ENCODE measurements around the gene SGCD.

SGCD gene

DNA sequence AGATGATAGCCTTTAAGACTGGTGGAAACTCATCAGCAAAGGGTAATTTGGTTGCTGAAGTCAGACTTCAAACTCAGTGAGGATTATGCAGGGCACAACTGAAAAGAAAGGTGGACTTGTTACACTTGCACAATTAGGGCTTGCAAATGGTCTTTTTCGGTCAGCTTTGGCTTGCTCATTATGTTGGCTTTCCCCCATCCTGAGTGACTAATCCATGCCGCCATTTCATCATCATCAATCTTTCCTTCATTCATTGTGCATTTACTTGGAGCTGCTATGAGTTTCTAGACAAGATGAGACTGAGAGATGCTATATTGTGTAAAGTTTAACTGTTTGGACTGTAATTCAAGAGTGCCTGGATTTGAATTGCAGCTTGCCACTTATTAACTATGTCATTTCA lies 388.3 kb downstream of the SGCD start:
- DNase-seq, result no peak

DNA sequence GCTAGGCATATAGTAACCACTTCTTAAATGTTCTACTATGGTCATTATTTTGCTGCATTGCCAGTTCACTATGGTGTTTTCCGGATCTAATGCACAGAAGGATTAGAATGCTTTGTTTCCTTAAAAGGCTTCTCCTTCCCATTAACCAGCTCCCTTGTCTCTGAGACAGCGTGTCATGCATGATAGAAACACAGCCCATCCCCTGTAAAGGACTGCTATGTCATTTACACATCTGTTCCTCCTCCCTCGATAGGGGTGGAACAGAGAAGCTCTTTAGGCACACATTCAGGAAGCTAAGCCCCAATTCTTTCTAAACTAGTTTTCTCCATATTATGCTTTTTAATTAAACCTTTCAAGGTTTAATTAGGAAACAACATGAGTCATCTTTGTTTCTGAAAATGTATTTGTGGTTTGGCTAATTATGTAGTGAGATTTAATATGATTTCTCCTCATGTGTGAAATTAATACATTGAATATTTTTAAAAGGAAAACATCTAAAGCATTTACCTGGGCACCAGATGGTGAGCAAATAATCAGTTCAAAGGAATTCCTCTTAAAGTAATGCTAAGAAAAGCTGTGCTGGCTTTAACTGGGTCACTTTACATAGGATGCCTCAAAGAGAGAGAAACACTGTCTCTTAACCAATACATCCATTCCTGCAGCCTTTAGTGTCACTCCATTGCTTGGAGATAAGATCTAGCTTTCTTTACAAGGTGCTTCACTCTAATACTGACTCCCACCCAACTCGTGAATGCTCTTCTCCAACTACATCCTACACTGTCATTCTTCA lies 389.8 kb downstream of the SGCD start:
- no peak for DNase-seq

DNA sequence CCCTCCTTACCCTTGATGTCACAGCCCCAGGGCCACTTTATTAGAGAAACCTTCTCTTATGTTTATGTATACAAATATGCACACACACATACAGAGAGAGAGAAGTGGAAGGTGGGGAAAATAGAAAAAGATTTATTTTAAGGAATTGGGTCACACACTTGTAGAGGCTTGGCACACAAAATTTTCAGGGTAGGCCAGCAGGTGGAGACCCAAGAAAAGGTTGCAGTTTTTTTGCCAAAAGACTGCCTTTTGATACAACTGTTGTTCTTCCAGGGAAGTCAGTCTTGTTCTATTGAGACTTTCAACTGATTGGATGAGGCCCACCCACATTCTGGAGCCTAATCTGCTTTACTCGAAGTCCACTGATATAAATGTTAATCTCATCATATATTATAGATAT lies 392.0 kb downstream of the SGCD start:
- no peak for DNase-seq

GRCh38 chr5:156722358-156722757 lies 395.4 kb downstream of the SGCD start:
- DNase-seq, result no peak

- no peak for DNase-seq
Observed at GRCh38 chr5:156735477-156735876, 408.5 kb downstream of the SGCD start.

DNA sequence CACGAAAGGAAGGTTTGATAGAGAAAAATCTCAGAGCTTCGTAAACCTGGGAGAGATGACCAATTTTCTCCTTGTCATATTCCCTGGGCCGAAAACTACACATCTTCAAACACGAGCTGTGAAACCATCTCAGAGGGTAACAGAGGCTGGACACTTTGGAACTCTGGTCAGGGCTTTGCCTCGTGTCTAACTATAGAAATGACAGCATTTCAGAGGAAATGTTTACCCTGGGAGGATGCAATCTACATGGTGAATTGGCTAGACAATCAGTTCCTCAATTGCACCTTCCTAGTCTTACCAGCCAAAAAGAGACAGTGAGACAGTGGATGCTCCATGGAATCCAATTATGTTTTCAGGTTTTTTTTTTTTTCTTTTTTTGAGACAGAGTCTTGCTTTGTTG lies 414.6 kb downstream of the SGCD start:
- DNase-seq, result no peak

DNA sequence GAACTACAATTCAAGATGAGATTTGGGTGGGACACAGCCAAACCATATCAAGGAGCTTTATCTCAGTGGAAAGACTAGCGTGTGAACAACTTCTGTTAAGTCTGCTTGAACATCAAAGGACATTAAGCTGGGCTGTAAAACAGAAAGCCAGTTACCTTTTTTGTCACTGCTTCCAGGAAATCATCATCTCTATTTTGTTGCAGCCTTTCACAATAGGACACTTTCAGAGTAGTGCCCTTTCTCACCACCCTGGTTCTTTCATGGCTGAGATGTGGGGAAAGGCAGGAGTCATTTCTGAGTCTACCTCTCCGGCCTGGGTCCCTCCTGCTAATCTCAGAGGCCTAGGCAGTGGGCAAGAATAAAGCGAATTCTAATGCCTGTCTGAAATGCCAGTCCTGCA lies 426.9 kb downstream of the SGCD start:
- no peak for DNase-seq

DNA sequence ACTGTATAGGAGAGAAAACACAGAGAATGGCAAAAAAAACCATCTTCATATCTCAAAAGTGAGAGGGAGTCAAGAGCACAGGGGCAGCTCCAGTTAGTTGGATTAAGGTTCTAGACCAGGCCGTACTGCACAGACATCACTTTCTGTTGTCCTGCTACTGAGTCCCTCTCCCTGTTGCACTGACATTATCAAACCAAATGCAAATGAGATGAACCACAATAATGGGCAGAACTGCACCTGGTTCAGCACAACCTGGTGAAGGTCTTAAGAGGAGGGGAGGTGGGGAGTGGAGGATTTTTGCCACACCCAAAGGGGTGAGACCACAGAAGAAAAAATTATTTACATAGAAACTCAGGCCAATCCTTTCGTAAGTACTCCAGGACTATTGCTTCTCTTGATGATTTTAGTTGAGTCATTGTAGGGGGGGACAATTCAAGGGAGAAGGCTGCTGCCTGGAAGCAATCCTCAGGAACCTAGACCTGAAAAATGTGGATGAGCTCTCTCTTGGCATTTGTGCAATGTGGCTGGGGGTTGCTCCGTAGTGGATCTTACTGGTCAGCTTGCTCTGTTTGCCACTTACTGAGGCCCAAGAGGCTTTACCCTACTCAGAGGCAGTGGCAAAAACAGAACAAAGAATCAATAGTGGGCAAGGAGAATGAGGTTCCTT lies 428.6 kb downstream of the SGCD start:
- DNase-seq, result no peak

DNA sequence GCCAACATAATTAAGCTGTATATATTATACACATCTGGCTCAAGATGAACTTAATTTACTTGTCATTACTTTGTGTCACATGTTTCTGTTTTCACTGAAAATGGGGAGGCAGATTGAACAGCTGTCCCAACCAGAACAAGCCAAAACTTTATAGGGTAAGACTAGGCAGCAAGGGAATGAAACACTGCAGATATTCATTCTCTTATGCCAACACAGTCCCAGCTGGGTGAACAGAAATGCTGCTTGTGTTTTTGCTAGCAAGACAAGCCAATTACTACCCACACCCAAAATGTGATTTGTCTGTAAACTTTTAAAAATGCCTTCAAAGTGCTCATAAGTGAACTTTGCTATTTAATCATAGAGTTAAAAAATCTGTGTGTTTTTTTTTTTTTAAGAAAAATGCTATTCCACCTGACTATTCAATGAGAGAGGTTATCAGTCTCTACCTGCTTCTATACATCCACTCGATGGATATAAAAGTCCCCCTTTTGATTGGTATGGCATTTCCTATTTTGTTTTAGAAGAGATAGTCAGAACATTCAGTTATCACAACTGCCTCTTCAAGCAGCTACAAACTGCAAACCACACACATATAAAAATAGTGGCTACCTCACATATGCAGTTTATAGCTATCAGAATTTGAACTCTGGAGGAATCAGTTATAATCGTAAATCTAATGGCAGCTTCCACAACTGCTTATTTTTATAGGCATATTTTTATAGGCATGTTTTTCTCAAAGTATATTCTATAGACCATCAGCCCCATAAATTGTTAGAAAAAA lies 431.2 kb downstream of the SGCD start:
- no peak for DNase-seq

- DNase-seq, result no peak
Observed at GRCh38 chr5:156759156-156759555, 432.2 kb downstream of the SGCD start.

DNA sequence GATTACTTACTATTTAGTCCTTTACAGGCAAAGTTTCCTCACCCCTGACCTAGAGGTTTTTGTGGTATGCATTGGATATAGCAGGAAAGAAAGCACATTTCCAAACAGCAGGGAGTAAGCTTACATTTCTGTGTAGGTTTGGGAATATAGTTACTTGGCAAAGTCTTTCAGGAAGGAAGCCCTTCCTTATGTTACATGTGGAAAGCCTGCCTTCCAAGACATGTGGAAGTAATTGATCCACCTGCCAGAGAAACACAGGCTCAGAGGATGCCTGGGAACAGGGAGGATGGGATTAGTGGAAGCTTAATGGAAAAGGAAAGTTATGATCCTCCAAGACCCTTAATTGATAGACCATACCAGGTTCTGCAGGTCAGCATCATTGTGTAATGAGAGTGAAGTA lies 435.8 kb downstream of the SGCD start:
- no peak for DNase-seq

- DNase-seq, result no peak
Observed at GRCh38 chr5:156764176-156764971, 437.4 kb downstream of the SGCD start.

DNA sequence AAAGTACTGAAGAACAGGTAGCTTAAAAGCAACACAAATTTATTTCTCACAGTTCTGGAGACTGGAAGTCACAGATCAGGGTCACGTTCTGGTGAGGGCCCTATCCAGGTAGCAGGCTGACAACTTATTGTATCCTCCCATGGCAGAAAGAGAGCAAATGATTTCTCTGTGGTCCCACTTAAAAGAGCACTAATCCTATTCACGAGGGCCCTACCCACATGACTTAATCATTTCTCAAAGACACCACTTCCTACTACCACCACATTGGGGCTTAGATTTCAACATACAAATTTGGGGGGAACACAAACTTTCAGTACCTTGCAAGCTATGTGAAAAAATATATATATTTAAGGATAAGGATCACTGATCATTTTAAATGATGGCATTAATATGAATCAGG lies 447.3 kb downstream of the SGCD start:
- no peak for DNase-seq

GRCh38 chr5:156778139-156778706 lies 451.3 kb downstream of the SGCD start:
- no peak for DNase-seq

- DNase-seq, result no peak
Observed at GRCh38 chr5:156778752-156779151, 451.8 kb downstream of the SGCD start.

- DNase-seq, result no peak
Observed at GRCh38 chr5:156779436-156779835, 452.5 kb downstream of the SGCD start.

- no peak for DNase-seq
Observed at GRCh38 chr5:156783092-156783491, 456.1 kb downstream of the SGCD start.

DNA sequence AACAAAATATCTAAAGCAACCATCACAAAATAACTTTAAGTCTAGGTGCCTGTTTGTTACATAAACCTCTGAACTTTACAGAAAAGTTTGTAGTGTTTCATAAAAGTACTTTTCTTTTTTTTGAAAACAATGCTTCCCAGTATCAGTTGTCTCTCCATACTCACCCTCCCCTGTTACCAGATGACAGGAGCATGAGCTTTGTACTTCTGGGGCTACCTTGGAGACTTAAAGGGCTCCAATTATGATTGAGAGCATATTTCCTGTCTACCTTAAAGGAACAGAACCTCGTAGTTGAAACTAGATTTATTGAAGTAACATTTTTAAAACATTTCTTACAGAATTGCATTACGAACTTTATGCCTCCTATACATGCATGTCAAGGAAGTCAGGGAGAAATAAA lies 467.7 kb downstream of the SGCD start:
- DNase-seq, result no peak

DNA sequence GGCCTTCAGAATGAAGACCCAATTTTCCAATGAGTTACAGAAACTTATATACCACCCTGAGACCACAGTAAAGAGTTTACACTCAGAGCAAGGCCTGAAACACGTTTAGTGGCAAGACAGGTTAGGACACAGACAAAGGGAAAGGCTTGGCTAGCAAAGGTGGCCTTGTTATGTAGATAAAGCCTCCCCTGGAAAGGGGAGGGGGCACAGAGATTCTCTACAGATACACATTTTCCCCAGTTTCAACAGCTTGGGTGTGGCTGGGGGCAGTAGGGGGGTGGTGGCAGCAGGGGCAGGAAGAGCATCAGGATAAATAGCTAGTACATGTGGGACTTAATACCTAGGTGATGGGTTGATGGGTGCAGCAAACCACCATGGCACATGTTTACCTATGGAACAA lies 471.2 kb downstream of the SGCD start:
- DNase-seq, result no peak

GRCh38 chr5:156799171-156799570 lies 472.2 kb downstream of the SGCD start:
- no peak for DNase-seq

DNA sequence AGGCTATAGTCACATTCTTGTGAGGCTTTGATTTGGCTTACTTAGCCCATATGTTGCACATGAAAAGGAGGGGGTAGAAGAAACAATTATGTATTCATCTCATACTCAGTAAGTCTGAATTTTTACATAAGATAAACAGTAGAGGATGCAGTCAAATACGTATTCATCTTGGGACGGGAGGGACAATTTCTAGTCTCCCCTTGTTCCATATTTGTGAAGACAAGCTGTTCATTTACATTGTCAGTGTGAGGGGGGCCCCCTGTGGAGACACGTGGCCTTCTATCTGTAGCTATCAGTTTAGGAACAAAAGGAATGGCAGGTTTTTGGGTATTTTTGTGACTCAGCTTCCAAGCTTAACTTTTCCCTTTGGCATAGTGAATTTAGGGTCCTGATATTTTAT lies 474.0 kb downstream of the SGCD start:
- no peak for DNase-seq

DNA sequence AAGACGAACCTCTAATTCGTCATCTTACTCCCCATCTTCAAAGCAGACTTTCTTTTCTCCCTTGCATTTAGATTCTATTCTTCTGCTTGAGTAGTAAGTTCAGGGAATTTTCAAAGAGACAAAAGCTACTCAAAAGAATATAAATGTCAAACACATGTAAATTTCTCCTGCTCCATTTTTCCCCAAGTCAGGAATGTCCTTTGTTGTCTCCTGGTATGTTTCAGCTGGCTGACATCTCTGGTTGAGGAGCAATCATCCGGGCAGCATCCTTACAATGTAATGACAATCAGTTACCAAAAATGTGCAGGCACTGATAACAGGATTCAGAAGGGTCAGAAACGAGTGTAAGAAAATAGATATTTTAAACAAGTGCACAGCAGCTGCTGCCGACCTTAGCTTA lies 475.5 kb downstream of the SGCD start:
- DNase-seq, result no peak

- no peak for DNase-seq
Observed at GRCh38 chr5:156803404-156803803, 476.4 kb downstream of the SGCD start.

Measured in NCI-H774 (cell line).